OCI-M2 (cell line): ENCODE data around the gene SDR42E1.

Experiments used
- DNase-seq: peaks from one replicate; lab custom pipeline; 2025; ENCODE audit not compliant: unreplicated experiment; lab: John Stamatoyannopoulos, UW

The SDR42E1 gene

DNA sequence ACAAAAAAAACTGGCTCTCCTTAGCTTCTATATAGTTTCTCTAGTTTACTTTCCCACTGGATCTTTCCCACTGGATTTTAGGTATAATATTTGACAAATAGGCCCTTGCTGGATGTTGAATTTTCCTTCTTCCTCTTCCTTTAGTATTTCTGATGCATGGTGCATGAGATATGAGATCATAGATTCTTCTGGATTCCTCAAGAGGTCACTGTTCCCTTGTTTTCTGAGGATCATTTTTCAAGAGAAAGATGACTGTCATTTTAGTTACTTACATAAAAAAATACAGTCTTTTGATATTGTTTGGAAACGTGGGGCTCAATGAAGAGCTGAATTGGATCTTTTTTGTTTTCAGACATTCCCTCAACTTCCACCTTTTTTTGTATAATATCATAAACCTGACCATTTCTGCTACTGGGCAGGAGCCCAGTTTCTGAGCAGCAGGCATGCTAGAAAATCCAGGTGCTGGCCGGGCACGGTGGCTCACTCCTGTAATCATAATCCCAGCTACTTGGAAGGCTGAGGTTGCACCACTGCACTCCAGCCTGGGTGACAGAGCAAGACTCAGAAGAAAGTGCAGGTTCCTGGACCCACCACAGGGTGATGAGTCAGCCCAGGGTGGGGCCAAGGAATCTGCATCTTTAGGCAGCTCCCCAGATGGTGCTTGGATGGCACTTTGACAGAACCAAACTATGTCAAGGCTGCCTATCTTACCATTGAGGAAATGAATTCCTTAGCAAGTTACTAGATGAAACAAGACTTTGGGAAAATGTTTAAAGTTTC lies 70.3 kb downstream of the SDR42E1 start:
- no peak for DNase-seq

DNA sequence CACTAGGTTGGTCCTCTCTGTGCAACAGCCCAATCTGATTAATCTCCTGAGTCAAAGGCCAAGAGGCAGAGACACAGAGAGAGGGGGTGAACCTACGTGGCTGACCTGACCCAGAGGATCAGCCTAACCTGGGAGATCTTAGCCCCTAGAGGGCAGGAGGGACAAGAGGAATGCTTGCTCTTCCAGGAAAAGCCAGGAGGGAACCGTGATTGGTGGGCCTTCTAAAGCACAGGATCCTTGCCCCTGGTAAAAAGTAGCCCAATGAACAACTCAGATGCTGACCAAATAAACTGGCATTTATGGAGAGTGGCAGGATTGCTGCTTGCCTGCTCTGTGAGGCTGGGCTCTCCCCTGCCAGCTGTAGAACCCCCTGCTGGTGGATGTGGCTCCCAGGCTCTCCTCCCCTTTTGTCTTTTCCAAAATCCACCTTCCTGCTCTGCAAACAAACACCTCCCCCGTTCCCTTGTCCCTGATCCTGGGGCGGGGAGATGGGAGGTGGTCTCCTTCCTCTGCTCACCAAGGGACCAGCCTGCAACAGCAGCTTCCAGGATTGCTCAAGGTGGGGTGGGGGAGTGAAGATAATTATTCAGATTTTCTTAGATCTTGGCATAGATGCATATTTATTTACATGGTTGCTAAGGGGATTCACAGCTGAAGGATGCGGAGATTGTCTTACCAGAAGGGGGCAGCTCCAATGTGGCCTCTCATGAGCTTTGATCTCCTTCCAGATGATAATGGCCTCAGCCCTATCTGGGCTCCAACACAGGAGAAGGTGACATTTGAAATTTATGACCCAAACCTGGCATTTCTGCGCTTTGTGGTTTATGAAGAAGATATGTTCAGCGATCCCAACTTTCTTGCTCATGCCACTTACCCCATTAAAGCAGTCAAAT lies 71.9 kb downstream of the SDR42E1 start:
- DNase-seq: no peak
